ENCODE measurements around the gene ZNF710.
"Not testable (repeated sequence)": the region's sequence is repeated elsewhere in the genome, so short reads cannot be mapped to it uniquely, and the experiment has no call there.

The ZNF710 gene

GRCh38 chr15:90091156-90091931 lies 90.2 kb downstream of the ZNF710 start:
- H3K4me3 ChIP-seq (ENCODE audit: low read depth, low read length): no peak overlapping the region
- DNase-seq (ENCODE audit: low read depth): no peak

GRCh38 chr15:90095521-90095959 lies 94.4 kb downstream of the ZNF710 start:
- DNase-seq (ENCODE audit: low read depth): no peak
- H3K4me3 ChIP-seq (ENCODE audit: low read depth, low read length): no peak overlapping the region

- DNase-seq (ENCODE audit: low read depth): no peak
- H3K4me3 ChIP-seq (ENCODE audit: low read depth, low read length): no peak overlapping the region
These were observed 96.4 kb downstream of the ZNF710 start for GRCh38 chr15:90097475-90097874.

GRCh38 chr15:90099072-90099867 lies 98.1 kb downstream of the ZNF710 start:
- DNase-seq (ENCODE audit: low read depth): no peak
- no peak overlapping the region for H3K4me3 ChIP-seq (ENCODE audit: low read depth, low read length)

- DNase-seq (ENCODE audit: low read depth): no peak
- no peak overlapping the region for H3K4me3 ChIP-seq (ENCODE audit: low read depth, low read length)
These were observed 99.0 kb downstream of the ZNF710 start for GRCh38 chr15:90099868-90100831.

- DNase-seq (ENCODE audit: low read depth): no peak
- H3K4me3 ChIP-seq (ENCODE audit: low read depth, low read length): peak overlapping the region; percentile 73
These were observed 100.2 kb downstream of the ZNF710 start for GRCh38 chr15:90101130-90101968.

- peak; percentile 31 for DNase-seq (ENCODE audit: low read depth)
- peak within 1 kb of the TSS; percentile 73 for H3K4me3 ChIP-seq (ENCODE audit: low read depth, low read length)
These were observed 101.1 kb downstream of the ZNF710 start, which contains the start of gene IDH2 for GRCh38 chr15:90101969-90102890. TSS of gene IDH2 (minus strand) at chr15:90102468. CDS start at chr15:90102390, 78 bp downstream.

- no peak for DNase-seq (ENCODE audit: low read depth)
- H3K4me3 ChIP-seq (ENCODE audit: low read depth, low read length): no peak overlapping the region
These were observed 102.7 kb downstream of the ZNF710 start for GRCh38 chr15:90103701-90104329.

GRCh38 chr15:90104551-90104950 lies 103.4 kb downstream of the ZNF710 start:
- DNase-seq (ENCODE audit: low read depth): no peak
- H3K4me3 ChIP-seq (ENCODE audit: low read depth, low read length): no peak overlapping the region

- H3K4me3 ChIP-seq (ENCODE audit: low read depth, low read length): no peak overlapping the region
- DNase-seq (ENCODE audit: low read depth): no peak
These were observed 104.4 kb downstream of the ZNF710 start for GRCh38 chr15:90105521-90105920.

- no peak overlapping the region for H3K4me3 ChIP-seq (ENCODE audit: low read depth, low read length)
- no peak for DNase-seq (ENCODE audit: low read depth)
These were observed 105.5 kb downstream of the ZNF710 start for GRCh38 chr15:90106522-90107117.

- not testable (repeated sequence) for H3K4me3 ChIP-seq (ENCODE audit: low read depth, low read length); DNase-seq (ENCODE audit: low read depth)
These were observed 106.9 kb downstream of the ZNF710 start for GRCh38 chr15:90108038-90108437.

GRCh38 chr15:90109163-90109751 lies 108.1 kb downstream of the ZNF710 start:
- not testable (repeated sequence) for H3K4me3 ChIP-seq (ENCODE audit: low read depth, low read length); DNase-seq (ENCODE audit: low read depth)

- no peak for DNase-seq (ENCODE audit: low read depth)
- no peak overlapping the region for H3K4me3 ChIP-seq (ENCODE audit: low read depth, low read length)
These were observed 112.0 kb downstream of the ZNF710 start for GRCh38 chr15:90113166-90113565.

- DNase-seq (ENCODE audit: low read depth): no peak
- no peak overlapping the region for H3K4me3 ChIP-seq (ENCODE audit: low read depth, low read length)
These were observed 113.4 kb downstream of the ZNF710 start for GRCh38 chr15:90114451-90114901.

GRCh38 chr15:90115783-90116182 lies 114.7 kb downstream of the ZNF710 start:
- H3K4me3 ChIP-seq (ENCODE audit: low read depth, low read length): no peak overlapping the region
- no peak for DNase-seq (ENCODE audit: low read depth)

All from skeletal muscle cell (primary cell).